Activated T-cell treated with anti-CD3 and anti-CD28 coated beads, Interleukin-2, amount 50 U/mL, for 4 hours (primary cell): ENCODE measurements around the gene IPCEF1. TPM values are rescaled to one million over a fixed set of nuclear protein-coding genes. Genes with fewer than 3 reads are reported as not detected.
"Not testable (repeated sequence)": the region's sequence is repeated elsewhere in the genome, so short reads cannot be mapped to it uniquely, and the experiment has no call there.

Experiments
- ATAC-seq, 2 donors: fragments of 200-7000 bp; cut with Tn5 transposase; one replicate each; pipeline ENCODE4 v1.10.0; 2021
- DNase-seq: peaks from one replicate; pipeline ENCODE4 v3.0.0-alpha.2; 2020
- H3K27me3 Mint-ChIP-seq: one replicate; pipeline ENCODE4 v1.8.0; 2021; ENCODE audit warnings: low read depth, mixed read lengths
- H3K36me3 Mint-ChIP-seq: one replicate; pipeline ENCODE4 v1.8.0; 2022; ENCODE audit warnings: mixed read lengths; ENCODE audit not compliant: insufficient read depth
- H3K4me1 Mint-ChIP-seq: one replicate; pipeline ENCODE4 v1.8.0; 2021; ENCODE audit warnings: low read depth, mixed read lengths
- H3K4me3 Mint-ChIP-seq: one replicate; pipeline ENCODE4 v1.8.0; 2021; ENCODE audit warnings: mild to moderate bottlenecking, moderate library complexity, mixed read lengths
- H3K9me3 Mint-ChIP-seq: one replicate; pipeline ENCODE4 v1.8.0; 2021; ENCODE audit warnings: mixed read lengths
- total RNA-seq, 3 donors: library from RNA; stranded (reverse); gene quantifications; one replicate each; pipeline ENCODE4 v1.2.1, GENCODE V29; 2021

IPCEF1 gene
- total RNA-seq, 3 donors from 2014 or later = 7.5 to 13.5 (median 9.7) TPM

DNA sequence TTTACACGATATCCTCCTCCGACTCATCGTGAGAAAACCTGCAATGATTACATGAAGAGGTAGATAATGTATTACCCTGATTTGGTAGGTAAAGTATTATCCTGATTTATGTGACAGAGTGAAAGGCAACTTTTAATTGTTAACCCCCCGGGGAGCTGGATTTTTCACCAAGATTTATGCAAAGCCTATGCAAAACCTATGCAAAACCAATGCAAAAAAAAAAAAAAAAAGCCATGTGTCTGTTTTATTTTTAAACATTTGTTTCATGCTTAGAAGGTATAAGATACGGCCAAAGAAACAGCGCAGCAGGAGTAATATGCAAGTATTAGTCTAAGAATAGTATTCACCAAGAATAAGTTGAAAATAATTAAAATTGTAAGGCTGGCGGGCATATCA, 109.9 kb downstream of the IPCEF1 start:
- DNase-seq (no peak), ATAC-seq (no peak)
- Mint-ChIP-seq H3K4me3 (peak overlapping the region; percentile 94), H3K27me3 (no peaks in the 10 kb centered on the region), H3K9me3 (peaks cover 7% of the 10 kb centered on the region), H3K36me3 (peaks cover 11% of the 10 kb centered on the region), H3K4me1 (peaks cover 86% of the 10 kb centered on the region)

DNA sequence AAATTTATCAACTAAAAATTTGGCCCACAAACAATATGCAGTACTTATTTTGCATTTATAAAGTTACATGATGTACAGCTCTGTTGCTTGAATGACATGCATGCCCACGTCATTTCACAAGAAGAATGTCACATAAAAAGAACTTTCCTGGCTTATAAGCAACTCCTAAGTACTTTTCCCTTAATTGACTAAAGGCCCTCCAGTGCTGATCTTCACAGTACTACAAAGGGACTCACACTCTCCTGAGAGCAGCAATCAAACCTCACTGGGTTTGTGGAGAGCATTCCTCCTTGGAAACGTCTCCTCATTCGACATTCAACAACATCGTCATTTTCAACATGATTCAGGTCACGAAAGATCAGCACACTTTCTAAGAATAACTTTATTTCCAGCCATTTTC, 111.1 kb downstream of the IPCEF1 start:
- Mint-ChIP-seq H3K4me1 (peaks cover 85% of the 10 kb centered on the region), H3K4me3 (peak overlapping the region; percentile 94), H3K27me3 (no peaks in the 10 kb centered on the region), H3K36me3 (peaks cover 11% of the 10 kb centered on the region), H3K9me3 (peaks cover 7% of the 10 kb centered on the region)
- ATAC-seq = no peak
- no peak for DNase-seq

DNA sequence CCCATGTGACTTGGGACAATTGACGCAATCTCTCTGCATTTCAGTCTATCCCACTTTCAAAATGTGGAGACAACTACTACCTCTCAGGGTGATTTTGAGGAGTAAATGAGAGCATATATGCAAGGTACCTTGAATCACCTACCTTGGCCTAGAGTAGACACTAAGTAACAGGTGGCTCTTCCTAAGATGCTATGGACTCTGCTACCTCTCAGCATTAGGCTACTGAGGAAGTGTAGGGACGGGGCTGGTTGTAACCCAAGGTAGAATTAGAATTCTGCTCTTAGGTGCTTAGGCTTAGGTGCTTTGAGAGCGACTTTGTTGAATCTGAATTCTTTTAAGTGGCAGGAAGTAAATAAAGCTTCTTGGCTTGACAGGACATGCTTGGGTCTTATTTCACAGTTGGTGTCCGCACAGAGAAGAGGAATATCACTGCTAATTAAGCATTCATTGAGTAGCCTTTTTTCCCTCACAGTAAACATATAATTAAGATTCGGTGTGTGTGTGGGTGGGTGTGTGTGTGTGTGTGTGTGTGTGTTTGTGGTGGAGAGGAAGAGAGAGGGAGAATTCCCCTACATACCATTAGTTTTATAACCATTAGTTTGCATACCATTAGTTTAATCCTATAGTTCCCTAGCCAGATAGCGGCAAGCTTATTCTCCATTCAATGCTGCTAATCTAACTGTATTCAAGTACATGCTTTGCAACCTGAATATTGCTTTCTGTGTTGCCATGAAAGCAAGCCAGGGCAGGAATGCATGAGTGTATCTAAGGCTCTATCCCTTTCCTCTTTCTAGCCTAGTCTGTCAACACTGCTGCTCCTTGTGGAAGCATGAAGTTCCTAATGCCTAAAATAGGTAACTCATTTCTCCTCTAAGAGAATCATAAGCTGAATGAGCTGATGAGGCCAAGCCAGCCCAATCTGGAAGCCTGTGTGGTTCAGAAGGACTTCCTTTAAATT, 112.5 kb downstream of the IPCEF1 start:
- H3K27me3 Mint-ChIP-seq = no peaks in the 10 kb centered on the region
- peaks cover 11% of the 10 kb centered on the region for H3K36me3 Mint-ChIP-seq
- DNase-seq (peak; percentile 25), ATAC-seq (no peak)
- H3K9me3 Mint-ChIP-seq = peaks cover 7% of the 10 kb centered on the region
- peak overlapping the region; percentile 94 for H3K4me3 Mint-ChIP-seq
- peaks cover 84% of the 10 kb centered on the region for H3K4me1 Mint-ChIP-seq

- Mint-ChIP-seq H3K4me1 (peaks cover 78% of the 10 kb centered on the region), H3K27me3 (no peaks in the 10 kb centered on the region), H3K36me3 (peaks cover 11% of the 10 kb centered on the region), H3K4me3 (peak overlapping the region; percentile 11), H3K9me3 (peaks cover 7% of the 10 kb centered on the region)
- ATAC-seq (no peak), DNase-seq (no peak)
Observed at GRCh38 chr6:154242617-154243357, 113.8 kb downstream of the IPCEF1 start.

GRCh38 chr6:154241581-154241980, 115.0 kb downstream of the IPCEF1 start:
- peaks cover 11% of the 10 kb centered on the region for H3K36me3 Mint-ChIP-seq
- ATAC-seq = no peak

DNA sequence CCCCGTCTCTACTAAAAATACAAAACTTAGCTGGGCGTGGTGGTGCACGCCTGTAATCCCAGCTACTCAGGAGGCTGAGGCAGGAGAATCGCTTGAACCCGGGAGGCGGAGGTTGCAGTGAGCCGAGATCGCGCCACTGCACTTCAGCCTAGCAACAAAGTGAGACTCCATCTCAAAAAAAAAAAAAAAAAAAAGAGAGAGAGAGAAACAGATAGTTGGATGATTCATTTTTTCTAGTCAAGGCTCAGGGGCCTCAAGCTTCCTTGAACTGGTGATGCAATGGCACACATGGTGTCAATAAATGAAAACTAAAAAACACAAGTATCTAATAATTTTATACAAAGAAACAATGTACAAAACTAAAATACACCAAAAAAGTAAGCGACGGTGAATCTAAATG, 115.5 kb downstream of the IPCEF1 start:
- not testable (repeated sequence) for H3K9me3 Mint-ChIP-seq, H3K27me3 Mint-ChIP-seq
- Mint-ChIP-seq H3K4me1 (peaks cover 79% of the 10 kb centered on the region), H3K36me3 (peaks cover 11% of the 10 kb centered on the region), H3K4me3 (peak overlapping the region; percentile 20)
- ATAC-seq (peak; percentile 28 to 42), DNase-seq (peak; percentile 27)

More at GRCh38 chr6:154241581-154241980, 115.0 kb downstream of the IPCEF1 start:
- no peaks in the 10 kb centered on the region for H3K27me3 Mint-ChIP-seq
- H3K4me1 Mint-ChIP-seq = peaks cover 79% of the 10 kb centered on the region
- H3K4me3 Mint-ChIP-seq = peak overlapping the region; percentile 56
- no peak for DNase-seq
- H3K9me3 Mint-ChIP-seq = peaks cover 7% of the 10 kb centered on the region

DNA sequence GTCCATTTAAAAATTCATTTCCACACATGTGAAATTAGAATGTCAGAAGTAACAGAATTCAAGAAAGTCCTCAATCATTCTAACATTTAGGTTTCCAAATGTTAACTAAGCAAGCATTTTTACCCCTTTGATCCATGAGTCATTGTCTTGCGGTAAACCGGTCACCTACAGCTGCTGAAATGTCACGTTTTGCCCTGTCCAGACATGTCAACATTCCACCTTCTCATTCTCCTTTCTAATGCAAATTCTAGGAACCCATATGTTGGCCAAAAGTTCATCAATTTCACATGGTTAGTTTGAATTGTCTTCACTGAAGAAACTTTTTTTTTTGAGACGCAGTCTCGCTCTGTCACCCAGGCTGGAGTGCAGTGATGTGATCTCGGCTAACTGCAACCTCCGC, 117.2 kb downstream of the IPCEF1 start:
- DNase-seq = no peak
- Mint-ChIP-seq H3K4me3 (peak overlapping the region; percentile 19), H3K4me1 (peaks cover 77% of the 10 kb centered on the region), H3K27me3 (no peaks in the 10 kb centered on the region), H3K36me3 (peaks cover 11% of the 10 kb centered on the region), H3K9me3 (peaks cover 7% of the 10 kb centered on the region)
- peak; percentile 55 to 67 for ATAC-seq

- DNase-seq (no peak), ATAC-seq (no peak)
- H3K9me3 Mint-ChIP-seq = peaks cover 7% of the 10 kb centered on the region
- H3K4me3 Mint-ChIP-seq = peak overlapping the region; percentile 19
- no peaks in the 10 kb centered on the region for H3K27me3 Mint-ChIP-seq
- H3K4me1 Mint-ChIP-seq = peaks cover 77% of the 10 kb centered on the region
- H3K36me3 Mint-ChIP-seq = peaks cover 11% of the 10 kb centered on the region
Observed at GRCh38 chr6:154238831-154239230, 117.8 kb downstream of the IPCEF1 start.

GRCh38 chr6:154236646-154237301, 119.8 kb downstream of the IPCEF1 start:
- Mint-ChIP-seq H3K36me3 (peaks cover 3% of the 10 kb centered on the region), H3K9me3 (no peaks in the 10 kb centered on the region), H3K4me1 (peaks cover 77% of the 10 kb centered on the region), H3K4me3 (no peak overlapping the region), H3K27me3 (no peaks in the 10 kb centered on the region)
- DNase-seq (no peak), ATAC-seq (no peak)

DNA sequence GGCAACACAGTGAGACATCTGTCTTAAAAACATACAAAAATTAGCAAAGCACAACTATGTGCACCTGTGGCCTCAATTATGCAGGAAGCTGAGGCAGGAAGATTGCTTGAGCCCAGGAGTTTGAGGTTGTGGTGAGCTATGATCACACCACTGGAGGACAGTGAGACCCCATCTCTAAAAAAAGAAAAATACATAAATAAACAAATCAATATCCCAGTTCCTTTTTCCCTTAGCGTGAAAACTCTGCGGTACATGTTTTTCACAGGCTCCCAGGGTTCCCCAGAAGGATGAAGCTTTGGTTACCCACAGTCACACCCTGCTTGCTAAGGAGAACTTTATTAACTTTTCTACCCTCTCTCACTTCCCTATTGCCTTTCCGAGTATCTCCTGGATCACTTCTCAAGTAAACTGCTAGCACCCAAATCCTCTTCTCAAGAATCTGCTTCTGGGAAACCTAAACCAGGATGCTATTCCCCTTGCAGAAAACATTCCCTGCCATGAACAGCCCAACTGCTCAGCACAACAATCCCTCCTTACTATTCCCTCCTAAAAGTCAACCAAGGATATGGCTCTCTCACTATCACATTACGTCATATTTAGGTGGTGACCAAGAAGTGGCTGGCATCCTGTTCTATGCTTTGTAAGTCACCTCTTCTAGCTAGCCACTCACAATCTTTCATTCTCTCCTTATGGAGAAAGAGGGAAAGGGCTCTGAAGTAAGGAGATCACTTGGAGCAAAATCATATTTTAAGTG, 122.4 kb downstream of the IPCEF1 start:
- no peak for ATAC-seq
- no peaks in the 10 kb centered on the region for H3K27me3 Mint-ChIP-seq
- H3K4me1 Mint-ChIP-seq = peaks cover 77% of the 10 kb centered on the region
- peak overlapping the region; percentile 9 for H3K4me3 Mint-ChIP-seq
- peaks cover 6% of the 10 kb centered on the region for H3K36me3 Mint-ChIP-seq
- H3K9me3 Mint-ChIP-seq = no peaks in the 10 kb centered on the region
- DNase-seq = no peak

- Mint-ChIP-seq H3K27me3 (no peaks in the 10 kb centered on the region), H3K4me3 (no peak overlapping the region), H3K4me1 (peaks cover 79% of the 10 kb centered on the region)
Observed at GRCh38 chr6:154233383-154233782, 123.2 kb downstream of the IPCEF1 start.

DNA sequence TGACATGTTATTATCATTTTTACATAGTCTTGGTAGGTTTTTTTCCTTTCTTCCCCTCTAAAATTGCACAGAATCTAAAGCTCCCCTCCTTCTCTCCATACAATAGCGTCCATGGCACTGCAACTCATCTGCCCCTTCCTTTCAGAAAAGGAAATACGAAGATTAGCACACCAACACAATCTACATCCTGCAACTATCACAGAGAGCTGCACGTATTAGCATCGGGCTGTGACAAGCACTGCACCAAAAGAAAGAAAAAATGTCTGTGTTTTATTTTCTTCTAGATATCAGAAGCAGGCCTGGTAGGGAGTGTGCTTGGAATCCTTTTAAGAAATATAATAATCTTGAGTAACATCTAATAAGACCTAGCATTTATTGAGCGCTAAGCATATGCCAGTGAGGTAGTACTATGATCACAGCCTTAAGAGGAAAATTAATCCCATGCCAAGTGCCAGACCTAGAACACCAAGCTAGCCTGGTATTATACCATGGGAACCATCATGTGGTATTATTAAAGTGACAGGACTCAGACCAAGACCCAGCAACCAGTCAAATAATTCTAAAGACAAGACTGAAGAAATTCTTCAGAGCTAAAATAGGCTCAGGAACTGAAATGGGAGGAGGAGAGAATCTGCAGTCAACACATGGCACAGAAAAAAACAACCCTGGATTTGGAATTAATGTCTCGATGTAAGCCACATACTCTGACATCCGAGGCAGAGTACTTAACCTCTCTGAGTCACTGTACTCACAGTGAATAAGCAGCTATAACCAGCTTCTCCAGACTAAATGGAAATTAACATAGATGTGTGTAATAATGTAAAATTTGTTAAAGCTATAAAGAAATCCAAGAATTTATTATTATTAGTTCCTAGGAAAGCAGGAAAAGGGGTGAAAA, 124.3 kb downstream of the IPCEF1 start:
- peak overlapping the region; percentile 78 for H3K4me3 Mint-ChIP-seq
- ATAC-seq (peak; percentile 73 to 74), DNase-seq (no peak)
- no peaks in the 10 kb centered on the region for H3K27me3 Mint-ChIP-seq
- H3K4me1 Mint-ChIP-seq = peaks cover 83% of the 10 kb centered on the region
- H3K9me3 Mint-ChIP-seq = no peaks in the 10 kb centered on the region
- H3K36me3 Mint-ChIP-seq = peaks cover 6% of the 10 kb centered on the region

More at GRCh38 chr6:154233383-154233782, 123.2 kb downstream of the IPCEF1 start:
- no peak for DNase-seq
- H3K9me3 Mint-ChIP-seq = no peaks in the 10 kb centered on the region
- no peak for ATAC-seq
- peaks cover 6% of the 10 kb centered on the region for H3K36me3 Mint-ChIP-seq
